Nephron (organoid): ENCODE data around the gene UTP4.

ENCODE experiments used
- H3K27ac Mint-ChIP-seq, 3 experiments: 2 replicates each; pipeline ENCODE4 v1.8.0; 2020; ENCODE audit warnings: mixed read lengths in 3 of 3, mild to moderate bottlenecking in 2 of 3, moderate library complexity in 1 of 3
- H3K27me3 Mint-ChIP-seq: 2 replicates; pipeline ENCODE4 v1.8.0; 2021; ENCODE audit warnings: low read depth, mild to moderate bottlenecking, moderate library complexity, mixed read lengths
- H3K36me3 Mint-ChIP-seq: 2 replicates; pipeline ENCODE4 v1.8.0; 2020; ENCODE audit warnings: low read depth, mixed read lengths
- H3K4me1 Mint-ChIP-seq: 2 replicates; pipeline ENCODE4 v1.8.0; 2020; ENCODE audit warnings: mixed read lengths
- H3K4me3 Mint-ChIP-seq, 3 experiments: 2 replicates each; pipeline ENCODE4 v1.8.0; 2020; ENCODE audit warnings: mild to moderate bottlenecking in 3 of 3, mixed read lengths in 3 of 3, moderate library complexity in 2 of 3
- H3K9me3 Mint-ChIP-seq: 2 replicates; pipeline ENCODE4 v1.8.0; 2020; ENCODE audit warnings: mixed read lengths
- CTCF ChIP-seq, 3 experiments: fragments of 200-600 bp; sonication (generic); IDR thresholded peaks; one replicate each; pipeline ENCODE4 v1.5.0; 2021; ENCODE audit warnings: antibody characterized with exemption in 3 of 3; ENCODE audit not compliant: unreplicated experiment in 3 of 3

UTP4 gene

DNA sequence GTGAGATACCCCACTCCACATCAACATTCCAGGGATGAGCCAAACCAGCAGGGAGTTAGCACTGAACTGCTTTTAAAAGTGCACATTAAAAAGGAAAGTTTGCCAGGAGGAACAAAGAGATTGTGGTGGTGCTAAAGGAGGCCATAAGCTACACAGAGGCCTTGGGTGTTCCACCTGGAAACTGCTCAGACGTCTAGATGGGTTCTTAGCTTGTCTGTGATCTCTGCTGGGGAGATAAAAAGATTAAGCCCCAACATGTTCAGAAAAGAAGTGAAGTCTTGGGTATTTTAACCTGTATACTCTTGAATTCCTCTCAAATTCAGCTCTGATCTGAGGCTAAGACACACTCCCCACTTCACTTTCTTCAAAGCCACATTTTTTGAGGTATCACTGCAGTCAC, 16.6 kb upstream of the UTP4 start:
- Mint-ChIP-seq H3K9me3 (no peaks in the 10 kb centered on the region), H3K4me1 (no peaks in the 10 kb centered on the region), H3K27me3 (peaks cover 10% of the 10 kb centered on the region), H3K4me3 (no peak overlapping the region), H3K27ac (no peak overlapping the region), H3K36me3 (peaks cover 45% of the 10 kb centered on the region)
- no peak for TF ChIP-seq CTCF (IDR thresholded peaks at IDR 0.05; ENCODE audit: unreplicated experiment in 3 of 3)

DNA sequence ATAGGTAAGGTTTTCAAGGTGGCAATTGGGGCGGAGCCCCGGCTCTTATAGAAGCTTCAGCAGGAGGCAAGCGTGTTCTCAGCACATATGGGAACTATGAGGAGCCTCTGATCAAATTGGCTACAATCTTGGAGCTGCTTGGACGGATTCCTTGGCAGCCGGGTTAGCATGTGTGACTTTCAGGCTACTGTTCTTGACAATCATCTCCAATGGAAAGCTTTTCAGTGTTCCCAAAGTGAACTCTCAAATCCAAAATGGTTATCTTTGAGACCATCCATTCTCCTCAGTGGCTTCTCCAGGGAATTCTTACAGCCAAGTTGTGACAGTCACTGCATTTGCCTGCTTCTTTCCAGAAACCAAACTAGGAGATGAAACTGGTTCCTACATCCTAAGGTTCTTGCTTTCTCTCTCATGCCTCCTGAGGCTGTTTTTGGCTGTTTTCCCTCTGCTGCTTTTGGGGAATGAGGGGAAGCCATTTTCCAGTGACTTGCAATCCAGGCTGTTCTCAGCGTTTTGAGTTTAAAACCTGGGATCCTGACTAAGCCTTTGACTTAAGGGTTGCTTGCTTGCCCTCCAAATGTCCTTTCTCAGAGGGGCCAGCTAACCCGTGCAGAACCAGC, 16.1 kb upstream of the UTP4 start:
- no peak for TF ChIP-seq CTCF (IDR thresholded peaks at IDR 0.05; ENCODE audit: unreplicated experiment in 3 of 3)
- no peaks in the 10 kb centered on the region for H3K9me3 Mint-ChIP-seq
- H3K4me3 Mint-ChIP-seq, result no peak overlapping the region
- H3K27ac Mint-ChIP-seq, result no peak overlapping the region
- H3K27me3 Mint-ChIP-seq, result peaks cover 9% of the 10 kb centered on the region
- H3K4me1 Mint-ChIP-seq, result no peaks in the 10 kb centered on the region
- peaks cover 51% of the 10 kb centered on the region for H3K36me3 Mint-ChIP-seq

- TF ChIP-seq CTCF (IDR thresholded peaks at IDR 0.05; ENCODE audit: unreplicated experiment in 3 of 3), result no peak
- no peak overlapping the region for H3K4me3 Mint-ChIP-seq
- H3K27me3 Mint-ChIP-seq, result peaks cover 7% of the 10 kb centered on the region
- H3K36me3 Mint-ChIP-seq, result peaks cover 52% of the 10 kb centered on the region
- no peak overlapping the region for H3K27ac Mint-ChIP-seq
- H3K4me1 Mint-ChIP-seq, result no peaks in the 10 kb centered on the region
- no peaks in the 10 kb centered on the region for H3K9me3 Mint-ChIP-seq
Measured at GRCh38 chr16:69116906-69117305, 15.5 kb upstream of the UTP4 start.

- no peaks in the 10 kb centered on the region for H3K4me1 Mint-ChIP-seq
- H3K27ac Mint-ChIP-seq, result no peak overlapping the region
- H3K27me3 Mint-ChIP-seq, result no peaks in the 10 kb centered on the region
- no peak for TF ChIP-seq CTCF (IDR thresholded peaks at IDR 0.05; ENCODE audit: unreplicated experiment in 3 of 3)
- H3K36me3 Mint-ChIP-seq, result peaks cover 55% of the 10 kb centered on the region
- no peak overlapping the region for H3K4me3 Mint-ChIP-seq
- no peaks in the 10 kb centered on the region for H3K9me3 Mint-ChIP-seq
Measured at GRCh38 chr16:69118468-69118867, 14.0 kb upstream of the UTP4 start.

- H3K9me3 Mint-ChIP-seq, result no peaks in the 10 kb centered on the region
- no peaks in the 10 kb centered on the region for H3K27me3 Mint-ChIP-seq
- no peak overlapping the region for H3K4me3 Mint-ChIP-seq
- H3K36me3 Mint-ChIP-seq, result peaks cover 56% of the 10 kb centered on the region
- H3K27ac Mint-ChIP-seq, result no peak overlapping the region
- TF ChIP-seq CTCF (IDR thresholded peaks at IDR 0.05; ENCODE audit: unreplicated experiment in 3 of 3), result no peak
- no peaks in the 10 kb centered on the region for H3K4me1 Mint-ChIP-seq
Measured at GRCh38 chr16:69118994-69119393, 13.5 kb upstream of the UTP4 start.

DNA sequence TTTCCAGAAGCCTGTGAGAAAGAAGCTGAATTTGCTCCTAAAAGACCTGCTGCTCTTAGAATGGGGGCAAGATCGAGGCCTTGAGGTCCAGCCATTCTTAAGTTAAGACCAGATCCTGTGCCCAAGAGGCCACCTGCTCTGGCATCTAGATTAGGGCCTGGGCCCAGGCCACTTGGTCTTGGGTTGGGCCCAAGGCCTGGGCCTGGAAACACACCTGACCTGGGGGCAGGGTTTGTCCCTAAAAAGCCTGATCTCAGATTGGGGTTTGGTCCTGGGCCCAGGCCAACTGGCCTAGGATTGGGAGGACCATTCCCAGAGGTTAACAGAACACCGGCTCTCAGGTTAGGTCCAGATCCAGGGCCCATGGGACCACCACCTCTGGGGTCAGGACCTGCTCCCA, 12.9 kb upstream of the UTP4 start:
- H3K4me1 Mint-ChIP-seq, result no peaks in the 10 kb centered on the region
- no peak for TF ChIP-seq CTCF (IDR thresholded peaks at IDR 0.05; ENCODE audit: unreplicated experiment in 3 of 3)
- peaks cover 58% of the 10 kb centered on the region for H3K36me3 Mint-ChIP-seq
- H3K27ac Mint-ChIP-seq, result no peak overlapping the region
- no peak overlapping the region for H3K4me3 Mint-ChIP-seq
- H3K9me3 Mint-ChIP-seq, result no peaks in the 10 kb centered on the region
- H3K27me3 Mint-ChIP-seq, result no peaks in the 10 kb centered on the region
